ENCODE results near the gene TTLL3.

TTLL3 gene

GRCh38 chr3:9794400-9794799, 15.7 kb upstream of the TTLL3 start:
- H3K4me3 ChIP-seq (replicated peaks in 1 of 2; ENCODE audit: low read depth in 2 of 2, low read length in 2 of 2): peak overlapping the region in 1 of 2 donors; percentile 75
- no peak for DNase-seq (ENCODE audit: low read depth in 2 of 2)
- TF ChIP-seq CTCF (IDR thresholded peaks at IDR 0.05; ENCODE audit: low read depth, low read length): no peak

- H3K4me3 ChIP-seq (replicated peaks in 1 of 2; ENCODE audit: low read depth in 2 of 2, low read length in 2 of 2): no peak overlapping the region
- no peak for DNase-seq (ENCODE audit: low read depth in 2 of 2)
- TF ChIP-seq CTCF (IDR thresholded peaks at IDR 0.05; ENCODE audit: low read depth, low read length): no peak
These were observed 14.9 kb upstream of the TTLL3 start for GRCh38 chr3:9795207-9795606.

- TF ChIP-seq CTCF (IDR thresholded peaks at IDR 0.05; ENCODE audit: low read depth, low read length): no peak
- peak in 1 of 2 donors; percentile 26 for DNase-seq (ENCODE audit: low read depth in 2 of 2)
- no peak overlapping the region for H3K4me3 ChIP-seq (replicated peaks in 1 of 2; ENCODE audit: low read depth in 2 of 2, low read length in 2 of 2)
These were observed 12.7 kb upstream of the TTLL3 start for GRCh38 chr3:9797196-9797945.

GRCh38 chr3:9800529-9800928, 9.5 kb upstream of the TTLL3 start:
- TF ChIP-seq CTCF (IDR thresholded peaks at IDR 0.05; ENCODE audit: low read depth, low read length): peak; percentile 25
- no peak for DNase-seq (ENCODE audit: low read depth in 2 of 2)
- no peak overlapping the region for H3K4me3 ChIP-seq (replicated peaks in 1 of 2; ENCODE audit: low read depth in 2 of 2, low read length in 2 of 2)

GRCh38 chr3:9803494-9803893, 6.6 kb upstream of the TTLL3 start:
- TF ChIP-seq CTCF (IDR thresholded peaks at IDR 0.05; ENCODE audit: low read depth, low read length): no peak
- H3K4me3 ChIP-seq (replicated peaks in 1 of 2; ENCODE audit: low read depth in 2 of 2, low read length in 2 of 2): no peak overlapping the region
- no peak for DNase-seq (ENCODE audit: low read depth in 2 of 2)

- no peak for TF ChIP-seq CTCF (IDR thresholded peaks at IDR 0.05; ENCODE audit: low read depth, low read length)
- no peak for DNase-seq (ENCODE audit: low read depth in 2 of 2)
- H3K4me3 ChIP-seq (replicated peaks in 1 of 2; ENCODE audit: low read depth in 2 of 2, low read length in 2 of 2): no peak overlapping the region
These were observed 5.1 kb upstream of the TTLL3 start for GRCh38 chr3:9804996-9805395.

- DNase-seq (ENCODE audit: low read depth in 2 of 2): no peak
- no peak for TF ChIP-seq CTCF (IDR thresholded peaks at IDR 0.05; ENCODE audit: low read depth, low read length)
- no peak overlapping the region for H3K4me3 ChIP-seq (replicated peaks in 1 of 2; ENCODE audit: low read depth in 2 of 2, low read length in 2 of 2)
These were observed 3.9 kb upstream of the TTLL3 start for GRCh38 chr3:9806137-9806536.

Data from cardiac fibroblast (primary cell).